Measurements from ENCODE around the gene ZDHHC6. TPM values are rescaled to one million over a fixed set of nuclear protein-coding genes. Genes with fewer than 3 reads are reported as not detected.

The ZDHHC6 gene
- total RNA-seq, 1 experiment from 2014 or later = 35.2 TPM

DNA sequence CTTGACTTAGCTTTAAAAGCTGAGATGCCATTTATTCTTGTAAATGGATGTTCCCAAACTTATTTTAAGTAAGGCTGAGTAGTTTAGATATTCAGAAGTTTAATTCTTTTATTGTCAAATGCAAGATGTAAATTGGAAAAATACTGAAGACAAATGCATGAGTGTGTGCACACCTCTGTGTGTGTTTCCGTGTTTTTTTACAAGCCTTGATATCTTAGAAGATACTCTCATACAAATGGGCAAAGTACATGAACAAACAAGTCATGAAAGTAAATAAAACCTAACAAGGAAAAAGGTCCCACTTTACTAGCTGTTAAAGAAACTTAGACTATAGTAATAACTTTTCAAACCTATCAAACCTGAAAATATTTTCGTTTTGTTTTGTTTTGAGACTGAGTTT, 43.8 kb downstream of the ZDHHC6 start:
- Histone ChIP-seq H2BK20ac (ENCODE audit: low read depth, low read length, poor library complexity, severe bottlenecking) (no peak overlapping the region), H3K9me3 (ENCODE audit: control insufficient read depth, low read depth, low read length) (no peaks in the 10 kb centered on the region), H4K5ac (ENCODE audit: insufficient read length, low read depth, low read length) (no peak overlapping the region), H3K23me2 (ENCODE audit: insufficient read length, low read depth, low read length, poor library complexity, severe bottlenecking) (no peaks in the 10 kb centered on the region), H3K79me2 (ENCODE audit: insufficient read depth, low read length) (no peaks in the 10 kb centered on the region), H3K27me3 (ENCODE audit: insufficient read depth, low read length) (no peaks in the 10 kb centered on the region), H3T11ph (ENCODE audit: low read length) (no peak overlapping the region), H3K18ac (ENCODE audit: insufficient read length, low read depth, low read length) (no peak overlapping the region), H3K79me1 (ENCODE audit: insufficient read depth, low read depth, low read length, poor library complexity, severe bottlenecking) (no peaks in the 10 kb centered on the region), H4K8ac (replicated peaks; ENCODE audit: insufficient read length, low read depth, low read length) (no peak overlapping the region), H3K23ac (ENCODE audit: insufficient read length, low read depth, low read length) (no peak overlapping the region), H2BK120ac (ENCODE audit: low read depth, low read length, poor library complexity, severe bottlenecking) (no peak overlapping the region), H2BK5ac (ENCODE audit: insufficient read length, low read length) (no peak overlapping the region), H3K4me1 (ENCODE audit: insufficient read depth, low read length) (no peaks in the 10 kb centered on the region), H2AFZ (ENCODE audit: low read length) (no peak overlapping the region), H3K56ac (ENCODE audit: insufficient read length, low read depth, low read length) (no peak overlapping the region), H2AK5ac (ENCODE audit: insufficient read length, low read length) (no peak overlapping the region), H4K20me1 (ENCODE audit: control insufficient read depth, insufficient read depth, insufficient read length) (no peaks in the 10 kb centered on the region), H4K91ac (ENCODE audit: insufficient read length, low read depth, low read length) (no peak overlapping the region), H2BK12ac (ENCODE audit: insufficient read length, low read depth, low read length) (no peak overlapping the region), H3K9ac (ENCODE audit: extremely low read depth, insufficient read length, low read length) (no peak overlapping the region), H3K4me2 (ENCODE audit: insufficient read depth, insufficient read length, low read length) (no peak overlapping the region), H2BK15ac (ENCODE audit: low read depth, low read length) (no peak overlapping the region), H3K4ac (ENCODE audit: low read depth, low read length) (no peak overlapping the region), H3K27ac (ENCODE audit: insufficient read length, low read depth, low read length) (no peak overlapping the region), H3K14ac (ENCODE audit: insufficient read depth, low read length) (no peak overlapping the region)
- H3K9me3 Mint-ChIP-seq = no peaks in the 10 kb centered on the region
- TF ChIP-seq, protein P1, sequence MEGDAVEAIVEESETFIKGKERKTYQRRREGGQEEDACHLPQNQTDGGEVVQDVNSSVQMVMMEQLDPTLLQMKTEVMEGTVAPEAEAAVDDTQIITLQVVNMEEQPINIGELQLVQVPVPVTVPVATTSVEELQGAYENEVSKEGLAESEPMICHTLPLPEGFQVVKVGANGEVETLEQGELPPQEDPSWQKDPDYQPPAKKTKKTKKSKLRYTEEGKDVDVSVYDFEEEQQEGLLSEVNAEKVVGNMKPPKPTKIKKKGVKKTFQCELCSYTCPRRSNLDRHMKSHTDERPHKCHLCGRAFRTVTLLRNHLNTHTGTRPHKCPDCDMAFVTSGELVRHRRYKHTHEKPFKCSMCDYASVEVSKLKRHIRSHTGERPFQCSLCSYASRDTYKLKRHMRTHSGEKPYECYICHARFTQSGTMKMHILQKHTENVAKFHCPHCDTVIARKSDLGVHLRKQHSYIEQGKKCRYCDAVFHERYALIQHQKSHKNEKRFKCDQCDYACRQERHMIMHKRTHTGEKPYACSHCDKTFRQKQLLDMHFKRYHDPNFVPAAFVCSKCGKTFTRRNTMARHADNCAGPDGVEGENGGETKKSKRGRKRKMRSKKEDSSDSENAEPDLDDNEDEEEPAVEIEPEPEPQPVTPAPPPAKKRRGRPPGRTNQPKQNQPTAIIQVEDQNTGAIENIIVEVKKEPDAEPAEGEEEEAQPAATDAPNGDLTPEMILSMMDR (conservative IDR thresholded peaks at IDR 0.05) = no peak
- no peak overlapping the region for H3K27ac Mint-ChIP-seq
- no peak for DNase-seq
- H3K4me3 Mint-ChIP-seq = no peak overlapping the region
- no CpG with 5 or more reads among the region's 2 CpGs for WGBS (ENCODE audit: extremely low coverage, insufficient read length, low lambda C conversion rate)
- H3K36me3 Mint-ChIP-seq (ENCODE audit: insufficient read depth in 1 of 3, low read depth in 3 of 3) = no peaks in the 10 kb centered on the region
- H3K27me3 Mint-ChIP-seq (ENCODE audit: low read depth) = peaks cover 3% of the 10 kb centered on the region
- H3K4me1 Mint-ChIP-seq = no peaks in the 10 kb centered on the region

All from H9 (cell line).